Measurements from ENCODE around the gene IMPA2.

IMPA2 gene

DNA sequence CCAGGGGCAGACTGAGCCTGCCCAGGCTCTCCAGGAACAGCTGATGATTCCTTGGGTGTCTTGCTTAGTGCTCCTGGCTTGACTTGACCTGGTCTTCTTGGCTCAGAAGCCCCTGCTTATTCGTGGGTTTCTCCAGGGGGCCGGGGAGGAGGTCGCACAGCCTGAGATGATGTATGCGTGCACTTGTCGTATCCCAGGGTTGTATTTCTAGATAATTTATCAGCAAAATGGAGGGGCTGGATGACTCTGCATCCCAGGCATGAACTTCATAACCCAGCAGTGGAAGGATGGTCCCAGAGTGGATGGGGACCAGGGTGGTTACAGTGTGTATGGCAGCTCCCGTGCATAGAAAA, 25.2 kb downstream of the IMPA2 start:
- Mint-ChIP-seq H3K27me3 (ENCODE audit: low read depth) (no peaks in the 10 kb centered on the region), H3K4me1 (peaks cover 11% of the 10 kb centered on the region)

DNA sequence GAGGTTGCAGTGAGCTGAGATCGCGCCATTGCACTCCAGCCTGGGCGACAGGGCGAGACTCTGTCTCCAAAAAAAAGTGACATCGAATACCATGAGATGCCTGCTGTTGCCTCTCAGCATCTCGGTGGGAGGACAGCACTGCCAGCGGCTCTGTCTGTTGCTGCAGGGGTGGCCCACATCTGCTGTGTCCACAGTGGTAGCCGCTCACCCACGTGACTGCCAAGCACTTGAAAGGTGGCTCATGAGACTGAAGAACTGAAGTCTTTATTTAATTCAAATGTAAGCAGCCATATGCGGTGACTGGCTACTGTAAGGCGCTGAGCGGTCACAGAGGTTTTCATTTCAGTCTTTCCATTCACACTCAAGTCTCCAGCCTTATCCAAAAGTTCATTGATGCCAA, 25.8 kb downstream of the IMPA2 start:
- no peak overlapping the region for H3K4me3 Mint-ChIP-seq
- TF ChIP-seq, protein P1, sequence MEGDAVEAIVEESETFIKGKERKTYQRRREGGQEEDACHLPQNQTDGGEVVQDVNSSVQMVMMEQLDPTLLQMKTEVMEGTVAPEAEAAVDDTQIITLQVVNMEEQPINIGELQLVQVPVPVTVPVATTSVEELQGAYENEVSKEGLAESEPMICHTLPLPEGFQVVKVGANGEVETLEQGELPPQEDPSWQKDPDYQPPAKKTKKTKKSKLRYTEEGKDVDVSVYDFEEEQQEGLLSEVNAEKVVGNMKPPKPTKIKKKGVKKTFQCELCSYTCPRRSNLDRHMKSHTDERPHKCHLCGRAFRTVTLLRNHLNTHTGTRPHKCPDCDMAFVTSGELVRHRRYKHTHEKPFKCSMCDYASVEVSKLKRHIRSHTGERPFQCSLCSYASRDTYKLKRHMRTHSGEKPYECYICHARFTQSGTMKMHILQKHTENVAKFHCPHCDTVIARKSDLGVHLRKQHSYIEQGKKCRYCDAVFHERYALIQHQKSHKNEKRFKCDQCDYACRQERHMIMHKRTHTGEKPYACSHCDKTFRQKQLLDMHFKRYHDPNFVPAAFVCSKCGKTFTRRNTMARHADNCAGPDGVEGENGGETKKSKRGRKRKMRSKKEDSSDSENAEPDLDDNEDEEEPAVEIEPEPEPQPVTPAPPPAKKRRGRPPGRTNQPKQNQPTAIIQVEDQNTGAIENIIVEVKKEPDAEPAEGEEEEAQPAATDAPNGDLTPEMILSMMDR (IDR thresholded peaks at IDR 0.05; ENCODE audit: unreplicated experiment in 3 of 3): no peak
- H3K4me1 Mint-ChIP-seq: peaks cover 17% of the 10 kb centered on the region
- no peaks in the 10 kb centered on the region for H3K9me3 Mint-ChIP-seq
- no peak overlapping the region for H3K27ac Mint-ChIP-seq
- peaks cover 21% of the 10 kb centered on the region for H3K36me3 Mint-ChIP-seq (ENCODE audit: low read depth)
- no peaks in the 10 kb centered on the region for H3K27me3 Mint-ChIP-seq (ENCODE audit: low read depth)

More for the DNA sequence above, 25.2 kb downstream of the IMPA2 start:
- TF ChIP-seq, protein P1 (IDR thresholded peaks at IDR 0.05; ENCODE audit: unreplicated experiment in 3 of 3): no peak
- no peak overlapping the region for H3K4me3 Mint-ChIP-seq
- H3K9me3 Mint-ChIP-seq: no peaks in the 10 kb centered on the region
- H3K36me3 Mint-ChIP-seq (ENCODE audit: low read depth): peaks cover 22% of the 10 kb centered on the region
- peak overlapping the region in 1 of 3 experiments; percentile 22 for H3K27ac Mint-ChIP-seq

DNA sequence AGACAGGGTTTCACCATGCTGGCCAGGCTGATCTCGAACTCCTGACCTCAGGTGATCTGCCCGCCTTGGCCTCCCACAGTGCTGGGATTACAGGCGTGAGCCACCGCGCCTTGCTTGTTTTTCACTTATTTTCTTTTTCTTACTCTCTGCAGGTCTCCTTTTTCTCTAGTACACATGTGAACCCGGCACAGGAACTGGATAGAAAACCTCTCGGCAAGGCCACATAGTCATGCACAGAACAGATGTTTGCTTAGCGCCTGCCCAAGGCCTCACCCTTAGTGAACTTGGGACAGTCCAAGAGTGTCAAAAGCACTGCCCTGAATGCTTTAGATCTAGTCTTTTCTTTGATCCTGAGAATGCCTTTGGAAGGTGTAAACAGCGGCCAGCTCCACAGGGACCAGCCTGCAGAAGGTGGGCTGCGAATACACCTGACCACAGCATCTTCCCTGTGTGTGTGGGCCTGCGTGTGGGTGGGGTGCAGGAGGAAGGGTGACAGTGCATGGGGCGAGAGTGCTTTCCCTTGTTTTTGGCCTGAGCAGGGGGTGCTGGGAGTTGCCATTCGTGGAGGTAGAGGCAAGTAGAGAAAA, 27.0 kb downstream of the IMPA2 start:
- TF ChIP-seq, protein P1 (IDR thresholded peaks at IDR 0.05; ENCODE audit: unreplicated experiment in 3 of 3): no peak
- Mint-ChIP-seq H3K27ac (peak overlapping the region in 2 of 3 experiments; percentile 50 to 58), H3K4me1 (peaks cover 29% of the 10 kb centered on the region), H3K36me3 (ENCODE audit: low read depth) (peaks cover 21% of the 10 kb centered on the region), H3K9me3 (no peaks in the 10 kb centered on the region), H3K27me3 (ENCODE audit: low read depth) (peaks cover 3% of the 10 kb centered on the region), H3K4me3 (no peak overlapping the region)

DNA sequence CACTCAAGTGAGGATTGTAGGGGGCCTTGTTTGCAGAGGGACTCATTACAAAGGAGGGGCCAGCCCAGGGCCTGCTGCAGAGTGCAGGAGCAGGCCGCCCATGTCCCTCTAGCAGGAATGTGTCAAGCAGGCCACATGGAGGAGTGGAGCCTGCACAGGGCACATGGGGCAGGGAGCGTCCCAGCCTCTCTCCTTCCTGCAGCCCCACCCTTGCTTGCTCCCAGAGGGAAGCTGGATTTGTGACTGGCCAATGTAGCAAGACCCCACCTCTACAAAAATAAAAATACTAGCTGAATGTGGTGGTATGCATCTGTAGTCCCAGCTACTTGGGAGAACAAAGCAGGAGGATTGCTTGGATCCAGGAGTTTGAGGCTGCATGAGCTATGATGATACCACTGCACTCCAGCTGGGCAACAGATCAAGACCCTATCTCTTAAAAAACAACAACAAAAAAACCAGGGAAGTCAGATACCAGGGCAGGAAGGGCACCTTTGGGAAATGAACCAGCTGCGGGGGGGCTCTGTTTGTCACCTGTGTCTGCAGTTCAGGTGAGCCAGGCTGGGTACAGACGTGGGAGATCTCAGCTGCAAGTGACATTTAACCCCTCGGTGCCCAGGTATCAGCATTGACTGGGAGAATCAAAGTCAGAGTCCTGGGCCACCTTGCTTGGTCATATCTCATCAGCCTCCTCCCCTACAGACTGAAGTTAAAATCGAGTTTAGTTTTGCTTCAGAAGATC, 27.7 kb downstream of the IMPA2 start:
- Mint-ChIP-seq H3K27ac (peak overlapping the region; percentile 50 to 79 (median 59)), H3K4me1 (peaks cover 33% of the 10 kb centered on the region), H3K4me3 (no peak overlapping the region), H3K36me3 (ENCODE audit: low read depth) (peaks cover 21% of the 10 kb centered on the region), H3K27me3 (ENCODE audit: low read depth) (peaks cover 5% of the 10 kb centered on the region), H3K9me3 (no peaks in the 10 kb centered on the region)
- TF ChIP-seq, protein P1 (IDR thresholded peaks at IDR 0.05; ENCODE audit: unreplicated experiment in 3 of 3): no peak

DNA sequence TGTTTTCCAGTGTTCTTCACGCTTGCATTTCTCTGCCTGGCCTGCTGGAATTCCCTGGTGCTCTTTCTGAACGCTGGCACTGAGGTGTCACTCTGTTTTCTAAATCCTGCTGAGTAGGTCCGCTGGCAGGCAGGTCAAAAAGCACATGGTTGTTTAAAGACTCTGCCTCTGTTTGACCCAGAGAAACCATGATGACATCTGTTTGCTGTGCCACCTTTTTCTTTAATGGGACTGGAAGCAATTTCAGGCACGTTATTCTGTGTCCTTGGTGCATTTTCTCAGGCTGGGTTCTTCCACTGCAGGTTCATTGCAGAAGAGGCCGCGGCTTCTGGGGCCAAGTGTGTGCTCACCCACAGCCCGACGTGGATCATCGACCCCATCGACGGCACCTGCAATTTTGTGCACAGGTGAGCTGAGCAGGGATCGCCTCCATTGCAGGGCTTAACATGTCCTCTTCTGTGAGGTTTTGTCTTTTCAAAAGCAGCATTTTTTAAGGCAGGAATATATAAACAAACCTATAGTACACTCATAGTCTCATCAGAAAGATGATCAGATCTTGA, 28.4 kb downstream of the IMPA2 start:
- H3K27me3 Mint-ChIP-seq (ENCODE audit: low read depth): peaks cover 5% of the 10 kb centered on the region
- TF ChIP-seq, protein P1 (IDR thresholded peaks at IDR 0.05; ENCODE audit: unreplicated experiment in 3 of 3): no peak
- peaks cover 21% of the 10 kb centered on the region for H3K36me3 Mint-ChIP-seq (ENCODE audit: low read depth)
- no peak overlapping the region for H3K4me3 Mint-ChIP-seq
- H3K4me1 Mint-ChIP-seq: peaks cover 38% of the 10 kb centered on the region
- peak overlapping the region in 1 of 3 experiments; percentile 59 for H3K27ac Mint-ChIP-seq
- no peaks in the 10 kb centered on the region for H3K9me3 Mint-ChIP-seq
